ENCODE measurements around the gene MYL12B. TPM values are rescaled to one million over a fixed set of nuclear protein-coding genes. Genes with fewer than 3 reads are reported as not detected.
"Not testable (repeated sequence)": the region's sequence is repeated elsewhere in the genome, so short reads cannot be mapped to it uniquely, and the experiment has no call there.

Gene MYL12B
- total RNA-seq, 1 experiment from 2014 or later: 830 TPM

DNA sequence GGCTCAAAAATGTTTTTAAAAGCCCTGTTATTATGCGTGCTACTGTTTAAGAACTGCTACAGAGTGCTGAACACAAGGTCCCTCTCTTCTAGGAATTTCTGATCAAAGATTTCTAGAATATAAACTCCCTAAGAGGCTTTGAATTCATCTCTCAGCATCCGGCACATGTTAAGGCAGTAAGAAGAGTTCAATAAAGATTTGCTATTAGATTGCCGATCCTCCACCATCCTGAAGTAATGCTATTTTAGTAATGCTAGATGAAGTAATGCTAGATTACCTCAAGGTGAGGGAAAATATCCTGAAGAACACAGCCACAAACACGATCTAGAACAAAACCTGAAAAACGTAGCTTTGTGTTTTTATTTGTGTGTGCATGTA is 949 bp upstream of the MYL12B start:
- H3K36me3 ChIP-seq: peaks cover 87% of the 10 kb centered on the region
- peak overlapping the region; percentile 100 for H3K27ac ChIP-seq
- no peak for DNase-seq (ENCODE audit: low read depth in 1 of 2, low spot score in 2 of 2)
- peak overlapping the region; percentile 91 for H3K4me3 ChIP-seq
- no peaks in the 10 kb centered on the region for H3K9me3 ChIP-seq (replicated peaks)
- no peaks in the 10 kb centered on the region for H3K27me3 ChIP-seq (replicated peaks)
- peaks cover 67% of the 10 kb centered on the region for H3K4me1 ChIP-seq (replicated peaks)

DNA sequence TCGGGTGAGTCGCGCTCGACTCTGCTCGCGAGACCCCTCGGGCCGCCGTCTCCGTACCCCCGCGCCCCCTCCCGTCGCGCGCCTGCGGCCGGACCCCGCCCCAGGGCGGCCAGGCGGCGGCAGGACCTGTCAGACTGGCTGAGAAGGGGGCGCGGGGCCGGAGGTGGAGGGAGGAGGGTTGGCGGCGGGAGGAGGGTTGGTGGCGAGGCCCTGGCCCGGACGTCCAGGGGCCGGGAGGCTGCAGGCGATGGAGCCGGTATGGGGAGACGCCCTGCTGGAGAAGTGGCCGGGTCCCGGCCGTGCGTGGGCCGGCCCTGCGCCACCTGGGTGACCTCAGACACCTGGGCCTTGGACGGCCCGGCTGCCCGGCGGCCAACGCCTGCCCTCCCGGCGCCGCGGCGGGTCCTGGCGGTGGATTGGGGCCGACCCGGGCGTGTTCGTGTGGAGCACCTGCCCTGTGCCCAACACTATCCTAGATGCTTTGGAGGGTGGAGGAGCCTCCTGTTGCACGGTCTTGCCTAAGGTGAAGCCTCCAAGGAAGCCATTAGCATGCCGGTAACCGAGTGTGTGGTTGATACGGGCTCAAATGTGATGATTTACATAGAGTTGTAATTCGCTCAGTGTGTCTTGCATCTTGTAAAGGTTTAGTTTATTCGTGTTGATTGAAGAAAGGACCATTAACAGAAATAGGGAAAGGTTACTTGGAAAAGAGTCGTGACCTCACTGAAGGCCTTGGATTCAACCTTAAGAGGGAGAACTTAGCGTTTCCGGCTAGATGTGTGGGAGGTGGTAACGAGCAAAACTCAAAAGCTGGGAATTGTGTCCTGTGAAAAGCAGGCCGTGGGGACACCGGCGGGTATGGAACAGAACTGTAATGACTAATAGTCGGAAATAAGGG is 550 bp downstream of the MYL12B start:
- Histone ChIP-seq H3K27ac (peak overlapping the region; percentile 100), H3K36me3 (peaks cover 88% of the 10 kb centered on the region), H3K4me3 (peak overlapping the region; percentile 91), H3K9me3 (replicated peaks) (no peaks in the 10 kb centered on the region), H3K27me3 (replicated peaks) (no peaks in the 10 kb centered on the region), H3K4me1 (replicated peaks) (peaks cover 61% of the 10 kb centered on the region)
- DNase-seq (ENCODE audit: low read depth in 1 of 2, low spot score in 2 of 2): peak in 1 of 2 experiments; percentile 55

DNA sequence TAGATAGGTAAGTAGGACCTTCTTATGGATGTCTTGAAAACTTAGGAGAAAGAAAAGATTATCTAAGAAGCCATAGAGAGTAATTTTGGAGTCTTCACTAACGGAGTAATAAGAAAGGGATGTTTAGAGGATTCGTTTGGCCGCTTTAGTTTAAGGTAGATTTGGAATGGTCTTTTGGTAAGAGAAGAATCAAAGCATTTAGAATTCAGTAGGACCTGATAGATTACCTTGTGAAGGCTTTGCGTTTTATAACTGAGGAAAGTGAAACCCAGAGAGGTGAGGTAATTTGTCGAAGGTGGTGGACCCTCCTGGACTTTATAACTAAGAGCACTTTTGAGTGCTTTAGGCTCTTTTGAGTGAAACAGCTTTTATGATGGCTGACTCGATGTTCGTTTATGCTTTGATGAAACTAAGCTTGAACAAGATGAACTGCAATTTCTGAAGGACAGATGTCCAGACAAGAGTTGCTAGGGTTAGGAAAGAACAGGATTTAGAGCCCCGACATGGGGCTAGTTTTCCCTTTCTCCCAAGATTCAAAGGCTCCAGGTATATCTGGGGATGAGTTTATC is 1.3 kb downstream of the MYL12B start:
- peak in 1 of 2 experiments; percentile 34 for DNase-seq (ENCODE audit: low read depth in 1 of 2, low spot score in 2 of 2)
- Histone ChIP-seq H3K9me3 (replicated peaks) (no peaks in the 10 kb centered on the region), H3K4me1 (replicated peaks) (peaks cover 63% of the 10 kb centered on the region), H3K36me3 (peaks cover 86% of the 10 kb centered on the region), H3K4me3 (peak overlapping the region; percentile 91), H3K27ac (peak overlapping the region; percentile 100), H3K27me3 (replicated peaks) (no peaks in the 10 kb centered on the region)

DNA sequence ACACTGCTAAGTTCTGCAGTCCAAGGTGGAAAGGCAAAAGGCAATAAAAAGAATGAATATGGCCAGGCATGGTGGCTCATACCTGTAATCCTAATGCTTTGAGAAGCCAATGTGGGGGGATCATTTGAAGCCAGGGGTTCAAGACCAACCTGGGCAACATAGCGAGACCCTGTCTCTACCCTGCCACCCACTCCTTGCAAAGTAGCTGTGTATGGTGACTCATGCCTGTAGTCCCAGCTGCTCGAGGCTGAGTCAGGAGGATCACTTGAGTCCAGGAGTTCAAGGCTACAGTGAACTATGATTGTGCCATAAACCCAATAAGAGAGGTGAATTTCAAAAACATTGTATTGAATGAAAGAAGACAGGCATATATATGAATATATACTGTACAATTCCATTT is 2.4 kb downstream of the MYL12B start:
- no peaks in the 10 kb centered on the region; the same call in 1 of the 2 replicates for H3K9me3 ChIP-seq (replicated peaks)
- H3K4me3 ChIP-seq: no peak overlapping the region; the same call in 1 of the 2 replicates
- DNase-seq (ENCODE audit: low read depth in 1 of 2, low spot score in 2 of 2): no peak
- peaks cover 64% of the 10 kb centered on the region for H3K4me1 ChIP-seq (replicated peaks)
- no peak overlapping the region for H3K27ac ChIP-seq
- H3K36me3 ChIP-seq: peaks cover 77% of the 10 kb centered on the region
- no peaks in the 10 kb centered on the region for H3K27me3 ChIP-seq (replicated peaks)

DNA sequence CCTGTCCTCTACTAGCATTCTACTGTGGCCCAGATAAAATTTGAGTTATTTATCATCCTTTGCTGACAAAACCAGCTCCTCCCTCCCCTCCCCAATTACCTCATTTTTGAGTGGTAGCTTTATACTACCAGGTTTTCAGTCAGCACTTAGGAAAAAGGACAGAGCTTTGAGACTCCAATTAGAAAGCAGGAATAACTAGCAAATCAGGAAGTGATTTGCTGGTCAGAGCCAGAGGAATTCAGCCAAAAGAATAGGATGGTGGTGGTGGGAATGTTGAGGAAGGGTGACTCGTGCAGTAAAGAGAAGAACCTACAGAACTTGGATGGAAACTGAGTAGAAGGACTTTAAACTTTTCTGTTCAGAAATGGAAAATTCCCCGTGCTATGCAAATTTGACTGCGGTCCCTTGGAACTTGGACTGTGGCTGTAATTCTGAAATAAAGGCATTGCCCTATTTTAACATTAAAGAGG is 3.7 kb downstream of the MYL12B start:
- H3K27me3 ChIP-seq (replicated peaks): no peaks in the 10 kb centered on the region
- peaks cover 61% of the 10 kb centered on the region for H3K4me1 ChIP-seq (replicated peaks)
- H3K4me3 ChIP-seq: no peak overlapping the region
- no peak for DNase-seq (ENCODE audit: low read depth in 1 of 2, low spot score in 2 of 2)
- no peaks in the 10 kb centered on the region; the same call in 1 of the 2 replicates for H3K9me3 ChIP-seq (replicated peaks)
- no peak overlapping the region for H3K27ac ChIP-seq
- peaks cover 71% of the 10 kb centered on the region for H3K36me3 ChIP-seq

DNA sequence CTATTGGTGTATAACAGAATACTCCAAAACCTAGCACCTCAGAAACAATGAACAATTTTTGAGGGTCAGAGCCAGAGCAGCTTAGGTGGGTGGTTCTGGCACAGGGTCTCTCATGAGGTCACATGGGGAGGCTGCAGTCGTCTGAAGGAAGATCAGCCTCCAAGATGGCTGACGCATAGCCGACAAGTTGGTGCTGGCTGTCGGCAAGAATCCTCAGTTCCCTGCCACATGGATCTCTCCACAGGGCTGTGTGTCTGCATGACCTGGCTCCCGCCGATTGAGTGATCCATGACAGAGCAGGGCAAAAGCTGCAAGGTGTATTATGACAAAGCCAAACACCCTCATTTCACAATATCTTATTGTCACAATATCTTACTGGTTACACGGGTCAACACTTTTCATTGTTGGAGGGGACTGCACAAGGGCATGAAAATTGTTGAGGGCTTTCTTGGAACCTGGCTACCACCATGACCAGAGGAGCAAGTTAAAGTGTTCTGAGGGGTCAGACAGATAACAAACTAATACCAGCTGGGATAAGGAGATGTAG is 4.2 kb downstream of the MYL12B start:
- H3K9me3 ChIP-seq (replicated peaks): no peaks in the 10 kb centered on the region; the same call in 1 of the 2 replicates
- DNase-seq (ENCODE audit: low read depth in 1 of 2, low spot score in 2 of 2): no peak
- peaks cover 56% of the 10 kb centered on the region for H3K4me1 ChIP-seq (replicated peaks)

DNA sequence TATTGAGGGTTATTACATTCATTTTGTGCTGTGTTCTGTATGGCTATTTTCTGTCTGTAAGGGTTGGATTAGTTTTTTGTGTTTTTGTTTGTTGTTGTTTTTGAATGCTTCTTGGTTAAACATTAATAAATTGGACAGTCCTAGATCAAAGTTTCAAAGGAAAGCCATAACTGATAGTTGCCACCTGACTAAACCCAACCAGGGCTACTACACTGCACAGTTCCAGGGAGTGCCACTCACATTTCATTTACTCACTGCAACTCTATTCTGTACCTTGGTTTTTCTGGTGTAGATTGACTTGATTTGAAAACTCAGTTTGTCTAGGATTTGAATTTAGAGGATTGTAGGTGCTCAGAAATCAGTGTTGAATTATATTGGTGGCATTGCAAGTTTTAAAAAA is 6.4 kb downstream of the MYL12B start:
- Histone ChIP-seq H3K4me3 (no peak overlapping the region), H3K27me3 (replicated peaks) (no peaks in the 10 kb centered on the region), H3K36me3 (peaks cover 73% of the 10 kb centered on the region), H3K27ac (no peak overlapping the region), H3K9me3 (replicated peaks) (no peaks in the 10 kb centered on the region; the same call in 1 of the 2 replicates), H3K4me1 (replicated peaks) (peaks cover 56% of the 10 kb centered on the region)
- no peak for DNase-seq (ENCODE audit: low read depth in 1 of 2, low spot score in 2 of 2)

More for the DNA sequence above, 4.2 kb downstream of the MYL12B start:
- peaks cover 75% of the 10 kb centered on the region for H3K36me3 ChIP-seq
- H3K27me3 ChIP-seq (replicated peaks): no peaks in the 10 kb centered on the region
- no peak overlapping the region for H3K4me3 ChIP-seq
- H3K27ac ChIP-seq: no peak overlapping the region

DNA sequence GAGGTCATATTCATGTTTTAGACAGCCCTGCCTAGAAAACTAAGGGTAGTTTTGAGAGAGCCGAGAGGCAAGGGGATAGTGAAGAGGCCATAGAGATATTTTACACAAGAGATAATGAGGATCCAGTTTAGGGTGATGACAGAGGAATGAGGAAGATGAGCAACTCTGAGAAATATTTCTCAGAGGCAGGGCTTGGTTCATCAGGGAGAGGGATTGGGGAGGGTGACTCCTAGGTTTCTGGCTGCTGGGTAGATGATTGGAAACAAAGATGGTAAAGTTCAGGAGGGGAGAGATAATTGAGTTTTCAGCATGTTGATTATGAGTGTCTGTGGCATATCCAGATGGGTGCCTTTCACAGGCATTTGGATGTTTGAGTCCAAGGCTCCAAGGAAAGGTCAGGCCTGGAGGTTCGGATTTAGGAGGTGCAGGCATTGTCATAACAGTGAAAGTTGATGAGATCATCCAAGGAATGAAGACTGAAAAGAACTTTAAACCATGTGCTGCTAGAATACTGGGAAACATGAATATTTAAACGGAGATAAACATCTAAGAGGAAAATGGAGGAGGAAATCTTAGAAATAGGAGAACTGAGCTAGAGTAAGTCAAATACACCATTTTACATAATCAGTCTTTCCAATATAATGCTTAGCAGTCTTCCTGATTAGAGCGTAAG is 7.4 kb downstream of the MYL12B start:
- Histone ChIP-seq H3K9me3 (replicated peaks) (no peaks in the 10 kb centered on the region; the same call in 1 of the 2 replicates), H3K4me1 (replicated peaks) (peaks cover 46% of the 10 kb centered on the region), H3K36me3 (peaks cover 77% of the 10 kb centered on the region), H3K27ac (no peak overlapping the region), H3K4me3 (no peak overlapping the region), H3K27me3 (replicated peaks) (no peaks in the 10 kb centered on the region)
- DNase-seq (ENCODE audit: low read depth in 1 of 2, low spot score in 2 of 2): no peak

DNA sequence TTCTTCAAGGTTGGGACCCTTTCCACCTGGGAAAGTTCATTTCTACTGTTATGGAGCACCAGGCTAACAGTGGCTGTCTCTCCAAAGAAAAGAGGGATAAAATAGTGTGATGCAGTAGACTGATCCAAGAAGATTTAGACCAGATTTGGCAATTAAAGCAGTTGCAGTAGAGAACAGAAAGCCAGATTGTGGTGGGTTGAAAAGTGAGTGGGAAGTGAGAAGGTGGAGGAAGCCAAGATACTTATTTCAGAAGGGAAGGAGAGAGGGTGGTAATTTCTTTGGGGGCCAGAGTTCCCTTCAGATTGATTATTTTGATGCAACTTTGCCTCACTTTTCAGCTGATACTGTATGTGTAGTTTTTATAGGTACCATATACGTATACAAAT is 8.0 kb downstream of the MYL12B start:
- Histone ChIP-seq H3K27me3 (replicated peaks) (no peaks in the 10 kb centered on the region), H3K4me1 (replicated peaks) (peaks cover 41% of the 10 kb centered on the region), H3K27ac (no peak overlapping the region), H3K9me3 (replicated peaks) (no peaks in the 10 kb centered on the region; the same call in 1 of the 2 replicates), H3K36me3 (peaks cover 77% of the 10 kb centered on the region), H3K4me3 (no peak overlapping the region)
- no peak for DNase-seq (ENCODE audit: low read depth in 1 of 2, low spot score in 2 of 2)

DNA sequence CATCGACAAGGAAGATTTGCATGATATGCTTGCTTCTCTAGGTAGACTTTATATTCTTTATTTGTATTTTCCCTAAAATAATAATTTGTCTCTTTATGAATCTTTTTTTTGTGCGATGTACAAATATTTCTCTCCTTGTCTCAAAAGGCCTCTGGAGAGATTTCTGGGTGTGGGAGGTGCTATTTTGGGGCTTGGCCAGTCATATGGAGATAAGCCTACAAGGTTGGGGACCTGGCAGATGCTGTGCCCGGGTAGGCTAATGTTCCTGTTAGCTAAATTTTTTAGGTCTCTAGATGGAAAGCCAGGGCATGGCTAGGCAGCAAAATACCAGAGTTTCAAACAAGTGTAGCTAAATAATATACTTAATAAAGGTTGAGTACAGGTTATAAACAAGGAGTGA is 11.1 kb downstream of the MYL12B start:
- Histone ChIP-seq H3K27me3 (replicated peaks) (no peaks in the 10 kb centered on the region), H3K4me3 (no peak overlapping the region), H3K36me3 (peaks cover 79% of the 10 kb centered on the region), H3K27ac (no peak overlapping the region), H3K4me1 (replicated peaks) (peaks cover 19% of the 10 kb centered on the region), H3K9me3 (replicated peaks) (no peaks in the 10 kb centered on the region; the same call in 1 of the 2 replicates)
- DNase-seq (ENCODE audit: low read depth in 1 of 2, low spot score in 2 of 2): no peak

DNA sequence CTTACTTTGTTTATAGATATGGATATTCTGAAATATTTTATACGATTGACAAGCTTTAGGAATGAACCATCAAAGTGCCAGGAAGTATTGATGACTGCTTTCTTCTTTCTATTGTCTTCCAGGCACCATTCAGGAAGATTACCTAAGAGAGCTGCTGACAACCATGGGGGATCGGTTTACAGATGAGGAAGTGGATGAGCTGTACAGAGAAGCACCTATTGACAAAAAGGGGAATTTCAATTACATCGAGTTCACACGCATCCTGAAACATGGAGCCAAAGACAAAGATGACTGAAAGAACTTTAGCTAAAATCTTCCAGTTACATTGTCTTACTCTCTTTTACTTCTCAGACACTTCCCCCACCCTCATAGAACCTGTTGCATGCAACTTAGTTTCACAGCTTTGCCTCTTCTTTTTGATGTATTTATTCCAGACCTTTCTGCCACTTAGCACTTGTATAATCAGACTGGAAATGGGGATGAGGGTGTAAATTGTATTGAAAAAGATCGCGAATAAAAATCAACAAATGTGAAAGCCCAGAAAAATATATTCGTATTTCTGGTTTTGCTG is 15.8 kb downstream of the MYL12B start:
- not testable (repeated sequence) for H3K4me1 ChIP-seq (replicated peaks); H3K9me3 ChIP-seq (replicated peaks); H3K27ac ChIP-seq; H3K27me3 ChIP-seq (replicated peaks); DNase-seq (ENCODE audit: low read depth in 1 of 2, low spot score in 2 of 2); H3K4me3 ChIP-seq
- H3K36me3 ChIP-seq: peaks cover 67% of the 10 kb centered on the region

DNA sequence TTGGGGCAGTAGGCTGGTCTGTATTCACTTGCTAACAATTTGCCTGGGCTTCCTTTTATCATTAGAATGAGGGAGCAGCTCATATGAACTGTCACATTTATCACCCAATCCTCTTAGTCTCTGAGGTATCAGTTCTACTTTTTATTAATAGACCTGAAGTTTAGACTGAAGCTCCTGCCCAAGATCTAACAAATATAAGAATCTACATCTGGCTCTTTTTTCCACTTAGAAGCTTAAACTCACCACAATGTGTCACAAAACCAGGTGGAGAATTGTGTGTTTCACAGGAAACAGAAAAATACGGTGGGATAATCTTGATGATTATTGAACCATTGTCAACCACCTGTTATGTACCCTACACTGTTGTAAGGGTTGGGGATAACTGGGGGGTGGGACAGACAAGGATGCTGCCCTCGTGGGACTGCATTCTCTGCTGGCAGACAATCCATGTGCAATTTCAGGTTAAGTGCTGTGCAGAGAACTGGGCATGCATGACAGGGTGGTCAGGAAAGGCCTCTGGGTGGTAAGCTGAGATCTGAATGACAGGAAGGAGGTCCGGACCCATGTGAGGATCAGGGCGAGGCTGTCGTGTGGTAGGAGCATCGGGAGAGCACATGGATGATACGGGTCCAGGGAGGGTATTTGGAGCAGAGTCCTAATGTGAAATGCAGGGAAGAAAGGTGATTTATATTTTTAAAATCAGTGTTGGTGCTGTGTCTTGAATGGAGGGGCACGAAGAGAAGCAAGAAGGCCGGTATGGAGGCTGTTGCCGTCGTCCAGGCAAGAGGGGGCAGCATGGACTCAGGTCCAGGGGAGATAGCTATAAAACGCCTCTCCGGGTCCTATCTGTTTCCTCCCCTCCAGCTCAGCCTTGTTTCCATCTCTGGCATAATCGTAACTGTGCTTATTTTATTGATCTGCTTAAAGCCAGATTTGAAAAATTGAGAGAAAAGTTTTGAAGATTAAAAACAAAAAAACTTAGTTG is 17.6 kb downstream of the MYL12B start:
- DNase-seq (ENCODE audit: low read depth in 1 of 2, low spot score in 2 of 2): peak in 1 of 2 experiments; percentile 33
- H3K36me3 ChIP-seq: peaks cover 49% of the 10 kb centered on the region
- no peaks in the 10 kb centered on the region for H3K4me1 ChIP-seq (replicated peaks)
- no peaks in the 10 kb centered on the region for H3K27me3 ChIP-seq (replicated peaks)
- no peaks in the 10 kb centered on the region for H3K9me3 ChIP-seq (replicated peaks)
- no peak overlapping the region for H3K27ac ChIP-seq
- H3K4me3 ChIP-seq: no peak overlapping the region

Data from SJSA1 (cell line).